ENCODE measurements around the gene NRROS.

- TF ChIP-seq POLR2A (IDR thresholded peaks at IDR 0.05) (no peak), CTCF (IDR thresholded peaks at IDR 0.05) (no peak)
Measured at GRCh38 chr3:196694941-196695848, 55.7 kb downstream of the NRROS start.

All from lower leg skin (tissue), 3 donors.